K562 treated with DMSO at 1 percent for 12 hours (cell line): ENCODE data around the gene ARG2. TPM values are rescaled to one million over a fixed set of nuclear protein-coding genes. Genes with fewer than 3 reads are reported as not detected.

ENCODE experiments used
- total RNA-seq: library from RNA; unstranded; fragments of 300-600 nt; gene quantifications from 2 replicates; pipeline ENCODE4 v1.2.3, GENCODE V29; 2022; ENCODE audit not compliant: insufficient read depth

The ARG2 gene
- 21.5 and 35.5 TPM in 2 replicates for total RNA-seq

GRCh38 chr14:67619446-67620216 is at the start of gene ARG2:
Gene ARG2 (plus strand): TSS chr14:67619920. CDS start chr14:67619978, 58 bp downstream.

GRCh38 chr14:67599698-67600561 is 19.8 kb upstream of the ARG2 start, which contains the start of gene PIGH:
Gene PIGH (minus strand): TSS chr14:67600268. CDS start chr14:67600203, 65 bp downstream.

GRCh38 chr14:67674480-67675218 is 54.9 kb downstream of the ARG2 start, which contains the start of gene VTI1B:
Gene VTI1B (minus strand): TSS chr14:67674632. CDS start chr14:67674489, 143 bp downstream.

GRCh38 chr14:67695394-67695949 is 75.8 kb downstream of the ARG2 start, which contains the start of gene RDH11:
Gene RDH11 (minus strand): TSS chr14:67695764. CDS start chr14:67695703, 61 bp downstream.

Other genes with a start within 250 kb of the ARG2 start
- gene PLEK2, start 207.8 kb upstream of the ARG2 start, total RNA-seq = not detected in 2 replicates
- gene TMEM229B, start 131.2 kb upstream of the ARG2 start, total RNA-seq = 0.58 TPM in 1 of 2 replicates, not detected in the other
- 2.6 and 4.3 TPM in 2 replicates for gene PLEKHH1, start 86.6 kb upstream of the ARG2 start, total RNA-seq
- 31.2 and 51.5 TPM in 2 replicates for gene PIGH, start 19.7 kb upstream of the ARG2 start, total RNA-seq
- 42.4 and 53.2 TPM in 2 replicates for gene VTI1B, start 54.7 kb downstream of the ARG2 start, total RNA-seq
- gene RDH11, start 75.8 kb downstream of the ARG2 start, total RNA-seq = 27.1 and 43.2 TPM in 2 replicates
- not detected in 2 replicates for gene RDH12, start 82.0 kb downstream of the ARG2 start, total RNA-seq
- gene ZFYVE26, start 196.7 kb downstream of the ARG2 start, total RNA-seq = 1.6 and 8.3 TPM in 2 replicates
- gene RAD51B, start 199.9 kb downstream of the ARG2 start, total RNA-seq = 3.0 and 4.9 TPM in 2 replicates